AG09319 (cell line): ENCODE measurements around the gene ESPN.
"Not testable (repeated sequence)": the region's sequence is repeated elsewhere in the genome, so short reads cannot be mapped to it uniquely, and the experiment has no call there.

Experiments used
- DNase-seq: peaks from one replicate; pipeline ENCODE4 v3.0.0-alpha.2; 2010; ENCODE audit warnings: low read depth; ENCODE audit errors: extremely low read depth
- CTCF ChIP-seq: IDR thresholded peaks from 2 replicates; pipeline ENCODE4 v1.5.1; 2011; ENCODE audit warnings: low read depth, mild to moderate bottlenecking, inconsistent platforms, low read length, moderate library complexity

ESPN gene

GRCh38 chr1:6386371-6386949 lies 38.1 kb upstream of the ESPN start:
- no peak for DNase-seq
- no peak for TF ChIP-seq CTCF

GRCh38 chr1:6389971-6390370 lies 34.6 kb upstream of the ESPN start:
- no peak for DNase-seq
- TF ChIP-seq CTCF, result no peak

GRCh38 chr1:6391951-6392808 lies 32.4 kb upstream of the ESPN start:
- no peak for DNase-seq
- no peak for TF ChIP-seq CTCF

GRCh38 chr1:6392809-6393399 lies 31.7 kb upstream of the ESPN start:
- no peak for DNase-seq

GRCh38 chr1:6393400-6394187 lies 31.0 kb upstream of the ESPN start, which contains the start of gene ACOT7:
TSS of gene ACOT7 (minus strand) at chr1:6393767. CDS start at chr1:6393399, 368 bp downstream.
- peak; percentile 37 for TF ChIP-seq CTCF
- DNase-seq, result peak; percentile 61

More at GRCh38 chr1:6392809-6393399, 31.7 kb upstream of the ESPN start:
- no peak for TF ChIP-seq CTCF

- DNase-seq, result not testable (repeated sequence)
Observed at GRCh38 chr1:6395130-6395529, 29.4 kb upstream of the ESPN start.

- DNase-seq, result not testable (repeated sequence)
Observed at GRCh38 chr1:6395781-6396244, 28.8 kb upstream of the ESPN start.

GRCh38 chr1:6396998-6397397 lies 27.6 kb upstream of the ESPN start:
- no peak for DNase-seq
- no peak for TF ChIP-seq CTCF
